ENCODE data around the gene PAK4.

PAK4 gene

DNA sequence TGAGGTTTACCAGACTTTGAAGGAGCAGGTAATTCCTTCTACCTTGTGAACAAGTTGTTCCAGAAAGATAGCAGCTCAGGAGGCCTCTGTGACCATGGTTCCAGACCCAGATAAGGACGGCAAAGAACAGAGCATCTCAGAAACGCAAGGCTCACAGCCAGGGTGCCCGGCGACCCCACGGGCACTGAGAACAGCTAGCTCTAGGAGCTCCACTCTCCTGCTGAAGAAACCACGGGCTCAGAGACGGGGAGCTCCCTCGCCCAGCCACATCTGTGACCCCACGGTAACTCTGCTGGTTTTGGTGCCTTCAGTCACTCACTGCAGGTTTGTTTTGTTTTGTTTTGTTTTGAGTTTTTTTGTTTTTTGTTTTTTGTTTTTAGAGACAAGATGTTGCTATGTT lies 55.2 kb downstream of the PAK4 start:
- DNase-seq (ENCODE audit: low spot score): no peak

DNA sequence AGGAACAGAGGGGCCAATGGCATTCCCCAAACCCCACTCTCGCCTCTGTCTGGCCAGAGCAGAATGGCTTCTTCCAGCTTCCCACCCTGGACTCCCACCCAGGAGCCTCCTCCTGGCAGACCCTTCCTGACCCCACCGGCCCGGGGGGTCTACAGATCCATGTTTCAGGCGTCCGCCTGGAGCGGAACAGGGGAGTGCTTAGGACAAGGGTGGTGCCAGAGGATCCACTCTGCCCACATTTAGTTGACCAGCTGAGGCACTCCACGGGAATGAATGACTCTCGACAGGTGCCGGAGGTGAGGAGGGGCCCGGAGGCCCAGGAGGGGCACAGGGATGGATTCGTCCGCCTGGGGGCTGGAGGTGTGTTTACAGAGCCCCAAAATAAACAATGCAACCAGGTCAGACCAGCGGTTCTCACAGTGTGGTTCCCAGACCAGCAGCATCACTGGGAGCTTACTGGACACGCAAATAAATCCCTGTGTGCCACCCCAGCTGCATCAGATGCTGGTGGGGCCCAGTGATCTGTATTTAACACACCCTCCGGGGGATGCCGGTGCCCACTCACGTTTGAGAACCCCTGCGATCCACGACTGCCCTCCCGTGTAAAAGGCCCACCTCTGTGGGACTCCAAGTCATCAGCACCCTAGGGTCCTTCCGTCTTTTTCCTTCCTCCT lies 56.1 kb downstream of the PAK4 start:
- no peak for DNase-seq (ENCODE audit: low spot score)

DNA sequence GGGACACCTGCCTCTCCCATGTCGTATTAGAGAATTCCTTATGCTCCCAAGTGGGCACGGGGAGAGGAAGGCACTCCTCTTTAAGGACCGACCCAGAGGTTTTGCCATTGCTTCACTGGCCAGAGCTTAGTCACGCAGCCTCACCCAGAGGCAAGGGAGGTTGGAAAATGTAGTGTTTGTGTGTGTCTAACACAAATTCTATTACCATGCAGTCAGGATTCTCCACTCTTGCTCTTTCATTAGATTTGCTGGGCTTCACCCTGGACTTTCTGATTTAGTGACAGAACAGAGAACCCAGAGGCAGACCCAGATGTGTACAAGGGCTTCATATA lies 56.6 kb downstream of the PAK4 start:
- DNase-seq (ENCODE audit: low spot score): no peak

DNA sequence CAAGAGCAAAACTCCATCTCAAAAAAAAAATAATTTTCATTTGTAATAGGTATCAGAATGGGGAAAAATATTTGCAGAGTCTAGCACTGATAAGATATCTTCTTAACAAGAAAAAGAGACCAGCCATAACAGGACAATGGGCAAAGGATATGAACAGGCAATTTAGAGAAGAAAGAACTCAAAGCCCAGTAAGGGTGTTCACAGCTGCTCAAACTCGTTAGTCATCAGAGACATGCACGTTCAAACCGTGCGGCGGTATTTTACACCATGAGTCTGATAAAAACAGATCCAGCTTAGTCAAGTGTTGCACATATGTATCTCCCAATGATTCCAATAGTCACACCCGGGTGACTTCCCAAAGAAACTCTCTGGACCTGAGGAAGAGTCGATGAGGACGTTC lies 57.5 kb downstream of the PAK4 start:
- DNase-seq (ENCODE audit: low spot score): no peak

DNA sequence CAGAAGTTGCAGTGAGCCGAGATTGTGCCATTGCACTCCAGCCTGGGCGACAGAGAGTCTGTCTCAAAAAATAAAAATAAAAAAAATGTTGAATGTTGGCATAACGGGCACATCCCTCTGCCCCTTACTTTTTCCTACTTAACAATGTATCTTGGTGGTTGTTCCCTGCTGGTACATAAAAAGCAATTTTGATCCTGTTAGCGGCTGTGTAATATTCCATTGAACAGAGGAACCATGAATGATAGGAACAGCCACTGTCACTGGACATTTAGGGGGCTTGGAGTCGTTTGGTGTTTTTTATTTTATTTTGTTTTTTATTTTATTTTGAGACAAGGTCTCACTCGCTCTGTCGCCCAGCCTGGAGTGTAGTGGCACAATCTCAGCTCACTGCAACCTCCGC lies 60.8 kb downstream of the PAK4 start:
- no peak for DNase-seq (ENCODE audit: low spot score)

DNA sequence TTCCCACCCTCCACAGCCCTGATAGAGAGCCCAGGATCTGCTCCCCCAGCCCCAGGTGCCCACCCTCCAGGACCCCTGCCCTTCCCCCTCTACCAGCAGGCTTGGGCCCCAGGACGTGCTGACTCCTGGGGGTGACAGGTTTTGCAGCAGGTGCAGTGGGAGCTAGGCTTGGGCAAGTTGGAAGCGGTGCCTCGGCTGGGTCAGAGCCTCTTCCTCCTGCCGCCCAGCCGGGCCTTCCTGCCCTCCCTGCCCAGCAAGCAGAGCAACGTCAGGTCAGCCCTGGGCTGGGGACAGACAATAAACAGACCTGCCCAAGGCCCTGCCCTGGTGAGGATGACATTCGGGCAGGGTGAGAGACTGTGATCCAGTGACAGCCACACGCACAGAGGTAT lies 62.0 kb downstream of the PAK4 start:
- no peak for DNase-seq (ENCODE audit: low spot score)

DNA sequence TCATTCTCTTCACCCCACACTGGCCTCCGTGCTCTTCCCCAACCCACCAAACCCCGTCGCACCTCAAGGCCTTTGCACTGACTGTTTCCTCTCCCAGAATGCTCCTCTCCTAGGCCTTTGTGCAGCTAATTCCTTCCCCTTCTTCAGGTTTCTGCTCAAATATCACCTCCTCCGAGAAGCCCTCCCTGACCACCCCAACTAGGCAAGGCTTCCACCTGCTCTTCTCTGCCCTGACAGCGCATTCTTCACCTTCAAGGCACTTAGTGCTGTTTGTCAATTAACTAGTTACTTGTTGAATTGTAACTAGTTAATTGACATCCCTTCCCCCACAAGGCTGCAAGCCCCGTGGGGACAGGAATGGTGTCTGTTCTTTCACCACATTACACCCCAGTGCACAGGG lies 63.4 kb downstream of the PAK4 start:
- DNase-seq (ENCODE audit: low spot score): no peak

DNA sequence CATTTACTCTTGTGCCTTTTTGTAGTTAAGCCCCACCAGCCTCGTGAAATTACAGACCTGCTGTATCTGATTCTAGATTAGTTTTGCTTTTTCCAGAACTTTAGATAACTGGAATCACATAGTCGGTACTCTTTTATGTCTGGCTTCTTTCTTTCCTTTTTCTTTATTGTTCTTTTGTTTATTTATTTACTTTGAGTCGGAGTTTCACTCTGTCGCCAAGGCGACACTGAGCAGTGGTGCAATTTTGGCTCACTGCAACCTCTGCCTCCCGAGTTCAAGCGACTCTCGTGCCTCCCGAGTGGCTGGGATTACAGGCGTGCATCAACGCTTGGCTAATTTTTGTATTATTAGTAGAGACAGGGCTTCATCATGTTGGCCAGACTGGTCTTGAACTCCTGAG lies 65.2 kb downstream of the PAK4 start:
- no peak for DNase-seq (ENCODE audit: low spot score)

DNA sequence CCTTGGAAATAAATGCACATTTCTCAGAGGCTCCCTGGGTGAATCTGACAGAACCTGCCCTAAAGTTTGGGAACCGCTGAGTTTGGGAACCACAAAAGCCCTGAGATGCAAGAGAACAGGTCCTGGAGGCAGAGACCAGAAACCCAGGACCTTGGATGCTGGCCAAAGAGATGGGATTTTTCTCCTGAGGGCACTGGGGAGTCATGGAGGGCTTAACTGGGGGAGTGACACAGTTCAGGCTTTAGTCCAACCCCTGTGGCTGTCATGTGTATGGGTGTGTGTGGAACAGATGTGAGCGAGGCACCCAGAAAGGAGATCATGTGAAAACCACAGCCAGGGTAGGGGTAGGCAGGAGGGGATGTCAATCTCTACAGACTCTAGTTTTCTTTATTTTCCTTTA lies 67.3 kb downstream of the PAK4 start:
- no peak for DNase-seq (ENCODE audit: low spot score)

DNA sequence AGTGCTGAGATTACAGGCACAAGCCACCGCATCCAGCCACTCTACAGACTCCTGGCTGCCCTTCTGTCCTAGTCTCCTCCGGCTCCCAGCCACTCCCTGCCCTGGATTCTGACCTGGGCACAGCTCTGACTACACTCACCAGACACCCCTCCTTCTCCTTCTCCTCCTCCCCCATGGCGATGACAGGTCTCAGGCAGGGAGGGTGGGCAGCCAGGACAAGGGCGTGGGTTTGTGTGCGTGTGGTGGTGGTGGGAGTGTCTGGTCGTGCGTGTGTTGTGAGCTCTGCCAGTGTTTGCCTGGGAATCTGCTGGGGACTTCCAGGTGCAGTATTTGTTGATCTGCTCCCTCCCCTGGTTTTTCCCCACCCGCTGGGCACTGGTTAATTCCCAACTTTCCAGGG lies 68.2 kb downstream of the PAK4 start:
- DNase-seq (ENCODE audit: low spot score): peak; percentile 27

DNA sequence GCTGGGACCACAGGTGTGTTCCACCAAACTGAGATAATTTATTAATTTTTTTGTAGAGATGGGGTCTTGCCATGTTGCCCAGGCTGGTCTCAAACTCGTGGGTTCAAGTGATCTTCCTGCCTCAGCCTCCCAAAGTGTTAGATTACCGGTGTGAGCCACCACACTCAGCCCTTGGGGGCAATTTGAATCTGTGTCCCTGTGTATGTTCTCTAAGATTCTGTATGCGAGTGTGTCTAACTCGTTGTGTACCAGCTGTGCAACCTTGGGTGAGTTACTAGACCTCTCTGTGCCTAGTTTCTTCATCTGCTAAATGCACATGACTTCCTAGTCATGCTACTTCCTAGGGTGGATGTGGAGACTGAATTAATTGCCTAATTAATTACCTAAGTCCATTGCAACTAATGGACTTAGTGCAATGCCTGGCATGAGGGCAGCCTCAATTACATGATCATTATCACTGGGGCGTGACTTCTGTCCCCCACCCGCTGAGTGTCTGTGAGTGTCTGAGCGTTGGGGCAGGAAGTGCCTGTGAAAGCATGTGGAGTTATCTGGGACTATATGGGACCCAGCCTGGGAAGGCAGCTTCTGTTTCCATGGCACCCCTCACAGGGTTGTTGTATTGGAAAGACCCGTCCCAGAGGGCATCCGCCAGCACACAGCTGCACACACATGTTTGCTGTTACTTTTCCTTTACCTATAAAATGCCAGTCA lies 69.4 kb downstream of the PAK4 start:
- DNase-seq (ENCODE audit: low spot score): peak; percentile 28

DNA sequence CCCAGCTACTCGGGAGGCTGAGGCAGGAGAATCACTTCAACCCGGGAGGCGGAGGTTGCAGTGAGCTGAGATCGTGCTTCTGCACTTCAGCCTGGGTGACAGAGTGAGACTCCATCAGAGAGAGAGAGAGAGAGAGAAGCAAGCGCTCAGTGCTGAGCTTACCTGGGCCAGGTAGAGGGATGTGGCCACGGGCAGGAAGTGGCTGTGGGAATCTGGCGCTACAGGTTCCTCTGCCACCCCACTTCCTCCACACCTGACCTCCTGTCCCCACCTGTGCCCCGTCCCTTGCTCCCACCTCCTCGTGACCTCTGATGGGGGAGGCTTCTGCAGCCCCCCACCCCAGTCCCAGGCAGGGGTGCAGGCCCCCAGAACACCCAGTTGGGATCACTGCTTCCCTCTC lies 70.2 kb downstream of the PAK4 start:
- peak; percentile 25 for DNase-seq (ENCODE audit: low spot score)

DNA sequence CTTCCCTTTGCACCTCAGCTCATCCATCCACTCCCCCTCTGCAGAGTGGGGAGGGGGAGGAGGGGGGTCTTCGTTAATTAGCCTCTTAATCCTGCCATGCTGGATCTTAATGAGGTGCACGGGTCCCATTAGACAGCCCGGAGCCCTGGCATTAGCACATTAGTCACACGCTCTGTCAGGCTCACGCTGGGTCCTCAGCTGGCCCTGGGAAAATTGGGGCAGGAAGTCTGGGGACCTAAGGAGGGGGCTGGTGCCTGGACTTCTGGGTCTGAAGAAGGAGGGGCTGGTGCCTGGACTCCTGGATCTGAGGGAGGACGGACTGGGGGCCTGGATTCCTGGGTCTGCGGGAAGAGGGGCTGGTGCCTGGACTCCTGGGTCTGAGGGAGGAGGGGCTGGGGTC lies 70.7 kb downstream of the PAK4 start:
- peak; percentile 40 for DNase-seq (ENCODE audit: low spot score)

DNA sequence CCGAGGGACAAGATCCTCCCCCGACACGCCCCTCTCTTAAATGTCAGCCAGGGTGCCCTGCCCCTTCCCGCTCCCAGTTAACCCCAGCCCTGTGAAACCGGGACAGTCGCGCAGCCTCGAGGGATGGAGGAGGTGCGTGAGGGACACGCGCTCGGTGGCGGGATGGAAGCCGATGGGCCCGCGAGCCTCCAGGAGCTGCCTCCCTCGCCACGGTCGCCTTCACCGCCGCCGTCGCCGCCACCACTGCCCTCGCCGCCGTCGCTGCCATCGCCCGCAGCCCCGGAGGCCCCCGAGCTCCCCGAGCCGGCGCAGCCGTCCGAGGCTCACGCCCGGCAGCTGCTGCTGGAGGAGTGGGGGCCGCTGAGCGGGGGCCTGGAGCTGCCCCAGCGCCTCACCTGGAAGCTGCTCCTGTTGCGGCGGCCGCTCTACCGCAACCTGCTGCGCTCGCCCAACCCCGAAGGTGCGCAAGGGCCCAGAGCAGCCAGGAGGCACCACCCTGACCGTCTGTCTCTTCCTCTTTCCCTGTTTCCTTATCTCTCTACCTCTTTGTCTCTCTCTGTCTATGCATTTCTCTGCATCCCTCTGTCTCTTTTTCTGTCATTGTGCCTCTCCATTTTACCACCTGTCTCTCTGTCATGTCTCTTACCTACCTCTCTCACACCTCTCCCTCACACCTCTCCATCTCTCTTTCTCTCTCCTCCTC lies 71.4 kb downstream of the PAK4 start, which contains the start of gene NCCRP1:
Gene NCCRP1, plus strand, starts transcription at position 105 of the 703 bp plus-strand sequence. Its CDS starts 19 bp downstream, at position 124.
- DNase-seq (ENCODE audit: low spot score): peak; percentile 57

DNA sequence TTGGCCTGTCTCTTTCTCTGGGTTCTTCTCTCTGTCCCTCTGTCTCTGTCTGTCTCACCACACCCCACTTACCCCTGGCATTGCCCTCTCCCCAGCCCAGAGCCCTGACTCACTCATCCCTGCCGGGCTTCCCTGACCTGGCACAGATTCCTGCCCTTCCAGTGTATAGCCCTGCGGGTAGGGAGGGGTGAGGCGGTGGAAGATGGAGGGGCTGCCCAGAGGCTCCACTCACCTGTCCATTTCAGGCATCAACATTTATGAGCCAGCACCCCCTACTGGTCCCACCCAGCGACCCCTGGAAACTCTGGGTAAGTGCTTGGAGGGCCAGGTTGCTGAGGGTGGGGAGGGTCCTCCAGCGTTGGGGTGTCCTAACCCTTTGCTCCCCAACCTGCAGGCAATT lies 72.2 kb downstream of the PAK4 start:
- peak; percentile 34 for DNase-seq (ENCODE audit: low spot score)

DNA sequence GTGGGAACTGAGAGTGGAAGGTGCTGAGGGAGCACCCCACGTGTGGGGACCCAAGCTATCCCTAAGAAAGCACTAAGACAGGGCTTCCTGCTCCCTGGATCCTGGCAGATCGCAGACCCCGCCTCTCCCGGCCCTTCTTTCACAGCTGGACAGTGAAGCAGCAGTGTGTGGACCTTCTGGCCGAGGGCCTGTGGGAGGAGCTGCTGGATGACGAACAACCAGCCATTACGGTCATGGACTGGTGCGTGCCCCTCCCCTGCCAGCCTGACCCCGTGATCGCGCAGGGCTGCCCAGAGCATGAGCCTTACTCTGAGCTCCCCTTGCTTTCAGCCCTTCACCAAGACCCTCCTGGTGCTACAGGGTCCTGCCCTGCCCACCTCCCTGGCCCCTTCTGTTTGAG lies 73.4 kb downstream of the PAK4 start:
- DNase-seq (ENCODE audit: low spot score): peak; percentile 37

DNA sequence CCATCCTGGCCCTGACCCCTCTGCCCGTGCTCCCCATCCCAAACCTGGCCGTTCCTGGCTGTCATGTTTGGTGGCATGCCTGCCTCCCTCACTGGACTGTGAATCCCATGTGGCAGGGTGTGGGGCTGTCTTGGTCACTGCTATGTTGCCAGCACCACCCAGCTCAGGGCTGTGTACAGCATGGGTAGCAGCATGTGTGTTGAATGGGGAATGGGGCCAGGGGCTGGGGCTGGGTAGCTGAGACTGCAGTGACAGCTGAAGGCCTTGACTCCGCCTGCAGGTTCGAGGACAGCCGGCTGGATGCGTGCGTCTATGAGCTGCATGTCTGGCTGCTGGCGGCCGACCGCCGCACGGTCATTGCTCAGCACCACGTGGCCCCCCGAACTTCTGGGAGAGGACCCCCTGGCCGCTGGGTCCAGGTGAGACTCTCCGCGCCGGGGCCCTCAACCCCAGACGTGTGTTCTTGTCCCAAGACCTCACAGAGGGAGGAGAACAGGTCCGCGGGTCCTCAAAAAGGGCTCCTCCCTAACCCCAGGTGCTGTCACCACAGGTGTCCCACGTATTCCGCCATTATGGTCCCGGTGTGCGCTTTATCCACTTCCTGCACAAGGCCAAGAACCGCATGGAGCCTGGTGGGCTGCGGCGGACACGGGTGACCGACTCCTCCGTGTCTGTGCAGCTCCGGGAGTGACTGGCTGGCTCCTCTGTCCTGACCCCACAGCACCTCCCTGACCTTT lies 74.6 kb downstream of the PAK4 start:
- peak; percentile 34 for DNase-seq (ENCODE audit: low spot score)

DNA sequence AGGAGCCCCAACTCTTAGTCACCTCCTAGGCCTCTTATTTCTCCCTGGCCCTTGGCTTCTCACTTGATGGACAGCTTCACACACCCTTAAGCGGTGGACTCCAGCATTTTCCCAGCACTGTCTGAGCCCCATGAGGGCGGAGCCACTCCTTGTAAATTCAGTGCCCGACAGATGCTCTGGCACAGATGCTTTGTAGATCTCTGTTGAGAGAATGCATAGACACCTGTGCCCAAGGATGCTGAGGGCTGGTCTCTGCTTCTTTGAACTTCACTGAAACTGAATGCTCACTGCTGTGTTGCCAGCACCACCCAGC lies 75.2 kb downstream of the PAK4 start:
- no peak for DNase-seq (ENCODE audit: low spot score)

DNA sequence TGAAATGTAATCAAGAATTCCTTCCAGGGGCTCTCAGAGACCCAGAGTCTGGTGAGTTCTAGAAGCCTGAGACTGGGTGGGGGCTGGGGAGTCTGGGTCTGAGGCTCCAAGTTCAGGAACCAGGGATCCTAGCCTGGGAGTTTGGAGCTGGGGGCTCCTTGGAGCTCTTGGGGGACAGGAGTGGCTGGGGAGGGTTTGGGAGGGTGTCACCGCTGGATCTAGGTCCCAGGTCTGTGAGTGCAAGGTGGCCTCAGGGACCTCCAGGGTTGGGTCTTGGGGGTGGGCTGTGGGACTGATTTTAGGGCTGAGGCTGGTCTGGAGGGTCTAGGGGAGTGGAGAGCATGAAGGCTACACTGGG lies 77.4 kb downstream of the PAK4 start:
- no peak for DNase-seq (ENCODE audit: low spot score)

DNA sequence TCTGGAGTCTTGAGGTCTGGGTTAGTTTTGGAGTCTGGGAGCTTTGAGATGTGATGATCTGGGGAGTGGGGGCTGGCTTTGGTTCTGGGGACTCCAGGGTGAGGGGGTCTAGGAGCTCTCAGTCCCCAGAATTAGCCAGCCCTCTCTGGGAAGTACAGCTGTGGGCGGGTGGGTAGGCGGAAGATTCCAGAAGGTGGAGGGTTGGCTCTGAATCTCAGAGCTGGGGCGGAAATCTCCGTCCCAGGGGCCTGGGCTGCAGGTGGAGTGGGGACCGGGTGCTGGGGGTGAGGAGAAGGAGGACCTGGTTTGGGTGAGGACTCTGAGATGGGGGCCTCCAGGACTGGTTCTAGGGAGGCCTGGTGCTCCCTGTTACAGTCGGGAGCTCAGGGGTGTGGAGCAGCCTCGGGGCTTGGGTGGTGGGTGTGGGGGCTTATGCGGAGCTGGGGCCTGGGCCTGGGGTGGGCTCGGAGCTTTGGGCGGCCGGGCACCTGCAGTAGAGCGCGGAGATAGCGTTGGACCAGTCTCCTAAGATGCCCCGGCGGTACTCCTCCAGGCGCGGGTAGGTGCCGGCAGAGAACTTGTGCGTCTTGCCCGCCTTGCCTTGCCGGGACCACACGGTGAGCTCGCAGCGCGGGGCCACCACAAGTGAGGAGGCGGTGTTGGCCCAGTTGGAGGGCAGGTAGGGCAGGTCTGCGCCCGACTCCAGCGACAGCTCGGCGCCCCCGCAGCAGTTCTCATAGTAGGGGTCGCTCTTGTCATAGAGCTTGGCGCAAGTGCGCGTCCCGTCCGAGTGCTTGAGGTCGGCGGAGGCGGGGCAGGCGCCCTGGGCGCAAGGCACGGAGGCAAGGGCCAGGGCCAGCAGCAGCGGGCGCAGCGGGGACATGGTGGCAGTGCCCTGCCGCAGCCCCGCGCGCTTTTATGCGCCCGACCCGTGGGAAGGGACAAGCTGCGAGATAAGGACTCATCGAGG lies 78.1 kb downstream of the PAK4 start, which contains the start of gene SYCN:
Gene SYCN, minus strand, starts transcription at position 892 of the 970 bp plus-strand sequence. Its CDS starts 9 bp downstream, at position 883.
- peak; percentile 41 for DNase-seq (ENCODE audit: low spot score)

DNA sequence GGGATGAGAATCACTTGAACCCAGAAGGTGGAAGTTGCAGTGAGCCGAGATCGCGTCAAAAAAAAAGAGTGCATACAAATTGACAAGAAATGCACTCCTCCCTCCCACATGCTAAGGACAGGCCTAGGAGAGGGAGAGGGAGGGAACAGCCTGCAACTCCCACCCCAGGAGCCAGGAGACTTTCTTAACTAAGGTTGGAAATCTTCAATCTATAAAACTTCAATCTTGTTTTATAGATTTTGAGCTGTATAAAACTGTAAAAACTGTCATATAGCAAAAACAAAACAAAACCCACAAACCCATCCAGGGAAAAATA lies 79.8 kb downstream of the PAK4 start:
- no peak for DNase-seq (ENCODE audit: low spot score)

DNA sequence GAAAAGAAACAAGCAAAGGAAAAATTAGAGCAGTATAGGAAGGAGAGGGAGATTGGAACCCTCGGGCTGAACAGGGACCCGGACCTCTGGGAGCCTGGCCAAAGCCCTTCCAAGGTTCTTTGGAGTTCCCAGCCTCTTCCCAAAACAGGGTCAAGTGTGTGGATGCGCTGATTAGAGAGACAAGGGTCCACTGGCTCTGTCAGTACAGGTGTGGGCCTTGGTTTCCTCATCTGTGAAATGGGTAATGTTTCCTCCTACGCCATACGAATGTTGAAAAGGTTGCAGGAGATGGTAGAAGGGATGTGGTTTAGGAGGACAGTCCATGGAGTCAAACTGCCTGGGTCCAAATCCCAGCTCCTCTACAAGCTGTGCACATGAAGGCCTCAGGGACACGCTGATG lies 80.5 kb downstream of the PAK4 start:
- DNase-seq (ENCODE audit: low spot score): no peak

All from D341Med (cell line).